GM18519 (cell line): ENCODE results near the gene CIDEC.
A peak's percentile ranks its signal among the peaks of the same experiment; 100 is the strongest.
"Not testable (repeated sequence)": the region's sequence is repeated elsewhere in the genome, so short reads cannot be mapped to it uniquely, and the experiment has no call there.

ENCODE experiments used
- ATAC-seq: cut with Tn5 transposase; IDR thresholded peaks from one replicate; pipeline ENCODE4 v1.9.1; 2021; ENCODE audit warnings: mild to moderate bottlenecking, moderate library complexity; ENCODE audit not compliant: unreplicated experiment, low FRiP score

CIDEC gene

GRCh38 chr3:9851383-9851782 lies 28.7 kb downstream of the CIDEC start:
- ATAC-seq, result not testable (repeated sequence)

GRCh38 chr3:9848860-9849259 lies 31.2 kb downstream of the CIDEC start:
- not testable (repeated sequence) for ATAC-seq

GRCh38 chr3:9847870-9848269 lies 32.2 kb downstream of the CIDEC start:
- ATAC-seq, result not testable (repeated sequence)

GRCh38 chr3:9846931-9847488 lies 33.0 kb downstream of the CIDEC start:
- no peak for ATAC-seq

GRCh38 chr3:9846231-9846630 lies 33.8 kb downstream of the CIDEC start:
- ATAC-seq, result no peak

- ATAC-seq, result peak; percentile 97
Observed at GRCh38 chr3:9843715-9844438, 36.2 kb downstream of the CIDEC start, which contains the start of gene RPUSD3. Gene RPUSD3 (minus strand): TSS chr3:9844008. CDS start chr3:9843990, 18 bp downstream.

GRCh38 chr3:9841015-9841414 lies 39.0 kb downstream of the CIDEC start:
- no peak for ATAC-seq

GRCh38 chr3:9838856-9839255 lies 41.2 kb downstream of the CIDEC start:
- ATAC-seq, result no peak

GRCh38 chr3:9837701-9838582 lies 42.1 kb downstream of the CIDEC start:
- ATAC-seq, result no peak

GRCh38 chr3:9834520-9835380 lies 45.3 kb downstream of the CIDEC start:
- no peak for ATAC-seq

GRCh38 chr3:9833078-9833477 lies 47.0 kb downstream of the CIDEC start:
- no peak for ATAC-seq

- no peak for ATAC-seq
Observed at GRCh38 chr3:9831253-9831652, 48.8 kb downstream of the CIDEC start.

GRCh38 chr3:9828801-9829755 lies 51.0 kb downstream of the CIDEC start:
- ATAC-seq, result no peak

GRCh38 chr3:9826815-9827573 lies 53.1 kb downstream of the CIDEC start:
- ATAC-seq, result no peak

GRCh38 chr3:9825451-9826040 lies 54.5 kb downstream of the CIDEC start:
- no peak for ATAC-seq

- no peak for ATAC-seq
Observed at GRCh38 chr3:9820946-9821345, 59.1 kb downstream of the CIDEC start.

- no peak for ATAC-seq
Observed at GRCh38 chr3:9820543-9820942, 59.5 kb downstream of the CIDEC start.

GRCh38 chr3:9818666-9819335 lies 61.3 kb downstream of the CIDEC start:
- no peak for ATAC-seq
